ENCODE data around the gene CITED2. TPM values are rescaled to one million over a fixed set of nuclear protein-coding genes. Genes with fewer than 3 reads are reported as not detected.
"Not testable (repeated sequence)": the region's sequence is repeated elsewhere in the genome, so short reads cannot be mapped to it uniquely, and the experiment has no call there.

Gene CITED2
- 100 to 1,000 TPM; 138 to 206 (median 181) TPM for polyA plus RNA-seq (ENCODE audit: insufficient read length in 4 of 4)

GRCh38 chr6:139374357-139375225 lies at the start of gene CITED2:
Gene CITED2 (minus strand): TSS chr6:139374648. CDS start chr6:139373944, 704 bp downstream.
- peak in 3 of 4 donors; percentile 84 to 91 (median 90) for DNase-seq (ENCODE audit: low read depth in 4 of 4, low spot score in 2 of 4)

- no peak for DNase-seq (ENCODE audit: low read depth in 4 of 4, low spot score in 2 of 4)
Measured at GRCh38 chr6:139423037-139423703, 48.7 kb upstream of the CITED2 start.

GRCh38 chr6:139422105-139423036 lies 47.9 kb upstream of the CITED2 start:
- DNase-seq (ENCODE audit: low read depth in 4 of 4, low spot score in 2 of 4) = no peak

GRCh38 chr6:139418481-139419132 lies 44.2 kb upstream of the CITED2 start:
- DNase-seq (ENCODE audit: low read depth in 4 of 4, low spot score in 2 of 4) = no peak

- DNase-seq (ENCODE audit: low read depth in 4 of 4, low spot score in 2 of 4) = no peak
Measured at GRCh38 chr6:139416146-139416545, 41.7 kb upstream of the CITED2 start.

- DNase-seq (ENCODE audit: low read depth in 4 of 4, low spot score in 2 of 4) = no peak
Measured at GRCh38 chr6:139415365-139415764, 40.9 kb upstream of the CITED2 start.

GRCh38 chr6:139412103-139412502 lies 37.7 kb upstream of the CITED2 start:
- DNase-seq (ENCODE audit: low read depth in 4 of 4, low spot score in 2 of 4) = not testable (repeated sequence)

- no peak for DNase-seq (ENCODE audit: low read depth in 4 of 4, low spot score in 2 of 4)
Measured at GRCh38 chr6:139409026-139409425, 34.6 kb upstream of the CITED2 start.

- DNase-seq (ENCODE audit: low read depth in 4 of 4, low spot score in 2 of 4) = no peak
Measured at GRCh38 chr6:139407718-139408222, 33.3 kb upstream of the CITED2 start.

GRCh38 chr6:139406577-139407343 lies 32.3 kb upstream of the CITED2 start:
- DNase-seq (ENCODE audit: low read depth in 4 of 4, low spot score in 2 of 4) = no peak

- DNase-seq (ENCODE audit: low read depth in 4 of 4, low spot score in 2 of 4) = no peak
Measured at GRCh38 chr6:139402876-139403386, 28.5 kb upstream of the CITED2 start.

GRCh38 chr6:139398658-139399057 lies 24.2 kb upstream of the CITED2 start:
- no peak for DNase-seq (ENCODE audit: low read depth in 4 of 4, low spot score in 2 of 4)

GRCh38 chr6:139395891-139396301 lies 21.4 kb upstream of the CITED2 start:
- no peak for DNase-seq (ENCODE audit: low read depth in 4 of 4, low spot score in 2 of 4)

GRCh38 chr6:139395371-139395770 lies 20.9 kb upstream of the CITED2 start:
- no peak for DNase-seq (ENCODE audit: low read depth in 4 of 4, low spot score in 2 of 4)

- no peak for DNase-seq (ENCODE audit: low read depth in 4 of 4, low spot score in 2 of 4)
Measured at GRCh38 chr6:139394027-139394649, 19.7 kb upstream of the CITED2 start.

- DNase-seq (ENCODE audit: low read depth in 4 of 4, low spot score in 2 of 4) = no peak
Measured at GRCh38 chr6:139392794-139393193, 18.3 kb upstream of the CITED2 start.

GRCh38 chr6:139391709-139392108 lies 17.3 kb upstream of the CITED2 start:
- DNase-seq (ENCODE audit: low read depth in 4 of 4, low spot score in 2 of 4) = no peak

GRCh38 chr6:139390447-139390846 lies 16.0 kb upstream of the CITED2 start:
- DNase-seq (ENCODE audit: low read depth in 4 of 4, low spot score in 2 of 4) = no peak

- no peak for DNase-seq (ENCODE audit: low read depth in 4 of 4, low spot score in 2 of 4)
Measured at GRCh38 chr6:139388384-139388783, 13.9 kb upstream of the CITED2 start.

All from left renal cortex interstitium (tissue), 4 donors.